ENCODE data around the gene RXRA. TPM values are rescaled to one million over a fixed set of nuclear protein-coding genes. Genes with fewer than 3 reads are reported as not detected.
A peak's percentile ranks its signal among the peaks of the same experiment; 100 is the strongest.

Gene RXRA
- total and polyA plus RNA-seq, 5 donors = 48.1 to 72.3 (median 62.2) TPM

GRCh38 chr9:134371731-134372130, 45.5 kb downstream of the RXRA start:
- H3K4me1 ChIP-seq (ENCODE audit: control insufficient read depth, insufficient read depth, low read length) = peaks cover 38% of the 10 kb centered on the region

DNA sequence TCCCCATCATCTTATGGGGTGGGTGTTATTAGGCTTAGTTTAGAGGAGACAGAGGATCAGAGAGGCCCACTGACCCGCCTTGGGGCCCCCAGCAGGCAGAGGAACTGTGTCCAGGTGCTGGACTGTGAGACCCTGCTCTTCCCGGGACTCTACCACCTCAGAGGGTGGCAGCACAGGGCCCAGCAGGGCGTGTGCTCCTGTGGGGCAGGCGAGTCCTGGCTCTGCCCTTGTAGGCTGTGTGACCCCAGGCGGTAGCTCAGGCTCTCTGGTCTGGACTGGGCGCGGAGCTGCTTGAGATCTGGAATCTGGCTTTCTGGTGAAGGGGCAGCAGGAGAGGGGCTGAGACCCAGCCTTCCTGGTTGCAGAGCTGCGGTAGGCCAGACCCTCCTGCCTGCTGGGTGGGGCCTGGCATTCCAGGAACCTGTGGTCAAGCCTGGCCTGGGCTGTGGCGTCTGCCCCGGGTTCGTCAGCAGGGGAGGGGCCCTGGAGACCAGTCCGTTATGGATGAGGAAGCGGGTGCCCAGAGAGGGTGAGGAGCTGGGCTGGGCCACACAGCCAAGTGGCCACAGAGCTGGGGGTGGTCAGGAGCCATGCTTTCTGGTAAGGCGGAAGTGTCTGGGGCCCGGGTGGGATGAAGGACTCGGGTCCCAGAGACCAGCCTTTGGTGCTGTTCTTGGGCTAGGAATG, 46.5 kb downstream of the RXRA start:
- H3K27ac ChIP-seq (ENCODE audit: low read length) = no peak overlapping the region
- DNase-seq = peak; percentile 77 to 88 (median 87)
- WGBS = 75% methylated on average over 16 of the region's 16 CpGs
- peaks cover 44% of the 10 kb centered on the region for H3K4me1 ChIP-seq (ENCODE audit: control insufficient read depth, insufficient read depth, low read length)
- H3K9me3 ChIP-seq (ENCODE audit: control insufficient read depth, low read length) = no peaks in the 10 kb centered on the region
- H3K27me3 ChIP-seq (ENCODE audit: control insufficient read depth, insufficient read depth) = no peaks in the 10 kb centered on the region
- intact Hi-C loops (cut with DNase I) = no loop called here
- H3K4me3 ChIP-seq (ENCODE audit: low read length) = no peak overlapping the region
- peak; percentile 4 to 17 for ATAC-seq

More at GRCh38 chr9:134371731-134372130, 45.5 kb downstream of the RXRA start:
- H3K4me3 ChIP-seq (ENCODE audit: low read length) = no peak overlapping the region
- no peaks in the 10 kb centered on the region for H3K9me3 ChIP-seq (ENCODE audit: control insufficient read depth, low read length)
- WGBS = 72% methylated on average over 16 of the region's 16 CpGs
- intact Hi-C loops (cut with DNase I) = no loop called here
- H3K27ac ChIP-seq (ENCODE audit: low read length) = peak overlapping the region; percentile 9
- DNase-seq (peak; percentile 71 to 91 (median 87)), ATAC-seq (peak in 1 of 2 donors; percentile 2)
- H3K27me3 ChIP-seq (ENCODE audit: control insufficient read depth, insufficient read depth) = no peaks in the 10 kb centered on the region

DNA sequence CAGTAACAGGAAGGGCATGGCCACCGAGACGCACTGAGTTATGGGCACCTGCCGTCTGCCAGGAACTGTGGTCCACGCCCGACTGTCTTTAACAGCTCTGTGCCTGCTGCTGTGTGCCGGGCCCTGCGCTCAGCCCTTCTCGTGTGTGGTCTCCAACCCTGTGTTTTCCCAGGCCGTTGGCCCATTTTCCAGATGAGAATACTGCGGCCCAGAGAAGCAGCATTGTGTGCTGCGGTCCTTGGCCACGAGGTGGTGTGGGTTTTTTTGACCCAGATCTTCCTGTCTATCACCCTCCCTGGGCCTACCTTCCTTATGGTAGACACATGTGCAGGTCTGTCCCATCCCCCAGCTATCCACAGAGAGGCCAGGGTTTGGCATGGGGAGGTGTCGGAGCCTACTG, 47.0 kb downstream of the RXRA start:
- ATAC-seq (no peak), DNase-seq (no peak)
- Histone ChIP-seq H3K9me3 (ENCODE audit: control insufficient read depth, low read length) (no peaks in the 10 kb centered on the region), H3K27ac (ENCODE audit: low read length) (no peak overlapping the region), H3K4me1 (ENCODE audit: control insufficient read depth, insufficient read depth, low read length) (peaks cover 49% of the 10 kb centered on the region), H3K4me3 (ENCODE audit: low read length) (no peak overlapping the region), H3K27me3 (ENCODE audit: control insufficient read depth, insufficient read depth) (no peaks in the 10 kb centered on the region)
- WGBS = 74% methylated on average over 13 of the region's 13 CpGs
- intact Hi-C loops (cut with DNase I) = no loop called here

DNA sequence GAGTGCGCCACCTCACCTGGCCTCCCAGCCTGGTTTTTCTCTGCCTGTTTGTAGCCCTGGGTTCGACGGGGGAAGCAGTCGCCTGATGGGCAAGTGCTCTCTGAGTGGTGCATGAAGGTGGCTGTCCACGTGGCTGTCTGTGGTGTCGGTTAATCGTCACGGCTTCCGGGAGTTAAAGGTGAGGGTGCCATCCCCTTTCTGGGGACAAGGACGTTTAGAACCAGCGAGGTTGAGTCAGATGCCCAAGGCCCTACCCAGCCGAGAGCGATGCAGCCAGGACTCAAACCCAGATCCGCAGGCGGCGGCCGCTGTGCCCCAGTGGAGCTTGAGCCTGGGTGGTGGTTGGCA, 47.7 kb downstream of the RXRA start:
- Histone ChIP-seq H3K27me3 (ENCODE audit: control insufficient read depth, insufficient read depth) (no peaks in the 10 kb centered on the region), H3K9me3 (ENCODE audit: control insufficient read depth, low read length) (no peaks in the 10 kb centered on the region), H3K4me3 (ENCODE audit: low read length) (no peak overlapping the region), H3K27ac (ENCODE audit: low read length) (peak overlapping the region; percentile 91), H3K4me1 (ENCODE audit: control insufficient read depth, insufficient read depth, low read length) (peaks cover 52% of the 10 kb centered on the region)
- intact Hi-C loops (cut with DNase I) = no loop called here
- ATAC-seq = no peak
- 85% methylated on average over 17 of the region's 17 CpGs for WGBS
- no peak for DNase-seq

DNA sequence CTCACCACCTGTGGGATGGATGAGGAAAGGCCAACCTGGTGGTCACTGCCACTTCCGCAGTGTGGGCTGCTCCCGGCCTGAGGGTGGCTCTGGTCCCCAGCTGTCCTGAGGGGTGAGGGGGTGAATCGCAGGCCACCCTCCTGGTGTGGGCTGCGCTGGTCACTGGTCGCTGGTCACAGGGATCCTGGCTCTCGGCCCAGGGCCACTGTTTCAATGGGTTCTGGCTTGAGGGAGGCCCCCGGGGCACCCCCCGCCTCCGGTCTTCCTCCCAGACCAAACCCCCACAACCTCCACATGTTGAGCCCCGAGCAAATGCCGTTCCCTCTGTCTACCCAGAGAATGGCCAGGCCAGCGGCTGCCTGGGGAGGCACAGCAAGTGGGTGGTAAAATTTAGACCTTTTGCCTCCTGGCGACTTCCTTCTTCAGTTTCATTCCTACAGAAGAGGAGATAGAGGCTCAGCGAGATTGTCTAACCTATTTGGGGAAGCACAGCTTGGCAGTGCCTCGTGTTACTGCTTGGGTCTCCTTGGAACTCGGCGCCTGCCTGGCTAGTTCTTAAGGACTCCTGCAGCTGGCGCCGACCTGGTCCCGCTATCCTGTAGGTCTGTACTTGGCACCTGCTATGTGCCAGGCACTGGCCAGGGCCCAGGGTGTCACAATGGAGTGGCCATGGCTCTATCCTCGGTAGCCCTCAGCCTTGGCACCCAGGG, 48.2 kb downstream of the RXRA start:
- intact Hi-C loops (cut with DNase I) = loop anchor here in 1 of 4 donors (5.0 kb wide), 1 partner anchor 58 kb away; no protein-coding TSS in a partner anchor
- no peak overlapping the region for H3K4me3 ChIP-seq (ENCODE audit: low read length)
- no peaks in the 10 kb centered on the region for H3K27me3 ChIP-seq (ENCODE audit: control insufficient read depth, insufficient read depth)
- H3K4me1 ChIP-seq (ENCODE audit: control insufficient read depth, insufficient read depth, low read length) = peaks cover 57% of the 10 kb centered on the region
- H3K9me3 ChIP-seq (ENCODE audit: control insufficient read depth, low read length) = no peaks in the 10 kb centered on the region
- no peak for ATAC-seq
- peak in 1 of 3 donors; percentile 78 for DNase-seq
- 53% methylated on average over 21 of the region's 21 CpGs for WGBS
- H3K27ac ChIP-seq (ENCODE audit: low read length) = peak overlapping the region; percentile 91

GRCh38 chr9:134375011-134375390, 48.7 kb downstream of the RXRA start:
- intact Hi-C loops (cut with DNase I) = loop anchor here in 1 of 4 donors (5.0 kb wide), 1 partner anchor 57 kb away; no protein-coding TSS in a partner anchor
- 17% methylated on average over 6 of the region's 6 CpGs for WGBS

GRCh38 chr9:134375430-134376385, 49.5 kb downstream of the RXRA start:
- Histone ChIP-seq H3K9me3 (ENCODE audit: control insufficient read depth, low read length) (no peaks in the 10 kb centered on the region), H3K27ac (ENCODE audit: low read length) (peak overlapping the region; percentile 91), H3K27me3 (ENCODE audit: control insufficient read depth, insufficient read depth) (no peaks in the 10 kb centered on the region), H3K4me3 (ENCODE audit: low read length) (no peak overlapping the region), H3K4me1 (ENCODE audit: control insufficient read depth, insufficient read depth, low read length) (peaks cover 50% of the 10 kb centered on the region)
- intact Hi-C loops (cut with DNase I) = loop anchor here in 1 of 4 donors (5.0 kb wide), 1 partner anchor 57 kb away; no protein-coding TSS in a partner anchor
- DNase-seq = peak; percentile 75 to 91 (median 87)
- ATAC-seq = peak; percentile 27 to 43
- 12% methylated on average over 38 of the region's 38 CpGs for WGBS

More at GRCh38 chr9:134375011-134375390, 48.7 kb downstream of the RXRA start:
- DNase-seq = peak; percentile 76 to 90 (median 84)
- peak; percentile 49 to 57 for ATAC-seq
- Histone ChIP-seq H3K27ac (ENCODE audit: low read length) (peak overlapping the region; percentile 91), H3K9me3 (ENCODE audit: control insufficient read depth, low read length) (no peaks in the 10 kb centered on the region), H3K4me1 (ENCODE audit: control insufficient read depth, insufficient read depth, low read length) (peaks cover 56% of the 10 kb centered on the region), H3K4me3 (ENCODE audit: low read length) (no peak overlapping the region), H3K27me3 (ENCODE audit: control insufficient read depth, insufficient read depth) (no peaks in the 10 kb centered on the region)

DNA sequence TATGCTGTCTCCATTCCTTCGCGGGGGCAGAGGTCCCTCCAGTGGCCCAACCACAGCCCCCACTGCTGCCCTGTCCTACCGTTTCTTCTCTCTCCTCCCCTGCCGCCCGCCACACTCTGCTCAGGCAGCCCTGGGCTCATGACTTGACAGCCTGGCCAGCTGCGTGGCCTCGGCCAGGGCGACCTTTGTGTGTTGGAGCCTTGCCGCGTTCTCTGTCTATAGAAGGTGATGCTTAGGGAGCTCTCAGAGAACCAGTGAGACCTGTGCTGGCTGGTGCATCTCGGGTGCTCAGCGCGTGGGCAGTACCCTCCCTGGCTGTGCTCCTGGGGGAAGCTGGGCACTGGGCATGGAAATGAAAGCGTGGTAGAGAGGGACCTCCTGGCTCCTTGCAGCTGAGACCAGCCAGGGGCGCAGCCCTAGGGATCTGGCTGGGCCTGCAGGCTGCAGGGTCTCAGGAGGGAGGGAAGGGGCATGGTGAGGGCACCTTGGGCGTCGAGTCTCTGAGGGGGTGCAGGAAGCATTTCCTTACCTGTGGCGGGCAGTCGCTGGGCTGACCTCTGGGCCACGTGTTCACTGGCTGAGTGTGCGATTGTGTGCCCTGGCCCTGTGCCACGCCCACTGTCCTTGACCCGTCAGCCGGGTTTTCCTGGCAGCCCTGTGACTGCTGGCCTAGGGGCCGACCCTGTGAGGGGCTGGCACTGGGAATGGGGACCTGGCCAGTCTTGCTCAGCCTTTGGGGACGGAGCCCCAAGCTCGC, 50.3 kb downstream of the RXRA start:
- WGBS = 41% methylated on average over 27 of the region's 27 CpGs
- Histone ChIP-seq H3K9me3 (ENCODE audit: control insufficient read depth, low read length) (no peaks in the 10 kb centered on the region), H3K4me3 (ENCODE audit: low read length) (no peak overlapping the region), H3K4me1 (ENCODE audit: control insufficient read depth, insufficient read depth, low read length) (peaks cover 50% of the 10 kb centered on the region), H3K27me3 (ENCODE audit: control insufficient read depth, insufficient read depth) (no peaks in the 10 kb centered on the region), H3K27ac (ENCODE audit: low read length) (peak overlapping the region; percentile 32)
- DNase-seq = peak in 1 of 3 donors; percentile 79
- intact Hi-C loops (cut with DNase I) = loop anchor here in 1 of 4 donors (5.0 kb wide), 1 partner anchor 56 kb away; no protein-coding TSS in a partner anchor
- ATAC-seq = no peak

DNA sequence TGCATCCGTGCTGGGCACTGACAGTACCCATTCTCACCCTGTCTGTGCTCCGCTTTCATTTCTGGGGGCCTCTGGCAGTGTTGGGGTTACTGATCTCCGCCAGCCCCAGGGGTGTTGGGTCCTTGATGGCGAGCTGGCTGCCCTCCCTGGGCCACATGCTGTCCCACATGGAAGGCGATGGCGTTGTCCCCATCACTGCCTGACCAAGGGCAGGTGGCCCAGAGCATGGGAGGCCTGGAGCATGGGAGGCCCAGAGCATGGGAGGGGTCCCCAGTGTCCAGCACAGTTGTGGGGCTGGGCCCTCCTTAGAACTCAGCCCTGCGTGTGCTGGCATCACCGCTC, 50.9 kb downstream of the RXRA start:
- ATAC-seq = no peak
- H3K4me1 ChIP-seq (ENCODE audit: control insufficient read depth, insufficient read depth, low read length) = peaks cover 54% of the 10 kb centered on the region
- WGBS = 66% methylated on average over 8 of the region's 8 CpGs
- no peak overlapping the region for H3K4me3 ChIP-seq (ENCODE audit: low read length)
- no peaks in the 10 kb centered on the region for H3K9me3 ChIP-seq (ENCODE audit: control insufficient read depth, low read length)
- H3K27me3 ChIP-seq (ENCODE audit: control insufficient read depth, insufficient read depth) = no peaks in the 10 kb centered on the region
- intact Hi-C loops (cut with DNase I) = loop anchor here in 1 of 4 donors (5.0 kb wide), 1 partner anchor 55 kb away; no protein-coding TSS in a partner anchor
- no peak for DNase-seq
- no peak overlapping the region for H3K27ac ChIP-seq (ENCODE audit: low read length)

- DNase-seq (peak; percentile 74 to 87 (median 87)), ATAC-seq (no peak)
- Histone ChIP-seq H3K4me1 (ENCODE audit: control insufficient read depth, insufficient read depth, low read length) (peaks cover 62% of the 10 kb centered on the region), H3K9me3 (ENCODE audit: control insufficient read depth, low read length) (no peaks in the 10 kb centered on the region), H3K27ac (ENCODE audit: low read length) (no peak overlapping the region), H3K27me3 (ENCODE audit: control insufficient read depth, insufficient read depth) (no peaks in the 10 kb centered on the region), H3K4me3 (ENCODE audit: low read length) (no peak overlapping the region)
- intact Hi-C loops (cut with DNase I) = loop anchor here in 1 of 4 donors (5.0 kb wide), 1 partner anchor 54 kb away; no protein-coding TSS in a partner anchor
- 38% methylated on average over 17 of the region's 17 CpGs for WGBS
Measured at GRCh38 chr9:134377976-134378375, 51.7 kb downstream of the RXRA start.

Measured in right cardiac atrium (tissue), 5 donors.